Tibial nerve (tissue), 3 donors: ENCODE data around the gene WWTR1.

Source experiments
- POLR2A ChIP-seq, 2 donors: fragments of 450-650 bp; IDR thresholded peaks; one replicate each; pipeline ENCODE4 v1.6.1; 2017; ENCODE audit warnings: antibody characterized with exemption in 2 of 2, mild to moderate bottlenecking in 2 of 2, moderate library complexity in 2 of 2
- TF ChIP-seq, protein P1 (sequence below), 5 experiments: fragments of 200-600 bp in 3 of 5; fragments of 450-650 bp in 2 of 5; sonication (generic) in 3 of 5; IDR thresholded peaks; one replicate each; pipeline ENCODE4 v1.5.1; 2016 to 2019; ENCODE audit warnings: antibody characterized with exemption in 5 of 5, mild to moderate bottlenecking in 3 of 5, moderate library complexity in 2 of 5

DNA sequence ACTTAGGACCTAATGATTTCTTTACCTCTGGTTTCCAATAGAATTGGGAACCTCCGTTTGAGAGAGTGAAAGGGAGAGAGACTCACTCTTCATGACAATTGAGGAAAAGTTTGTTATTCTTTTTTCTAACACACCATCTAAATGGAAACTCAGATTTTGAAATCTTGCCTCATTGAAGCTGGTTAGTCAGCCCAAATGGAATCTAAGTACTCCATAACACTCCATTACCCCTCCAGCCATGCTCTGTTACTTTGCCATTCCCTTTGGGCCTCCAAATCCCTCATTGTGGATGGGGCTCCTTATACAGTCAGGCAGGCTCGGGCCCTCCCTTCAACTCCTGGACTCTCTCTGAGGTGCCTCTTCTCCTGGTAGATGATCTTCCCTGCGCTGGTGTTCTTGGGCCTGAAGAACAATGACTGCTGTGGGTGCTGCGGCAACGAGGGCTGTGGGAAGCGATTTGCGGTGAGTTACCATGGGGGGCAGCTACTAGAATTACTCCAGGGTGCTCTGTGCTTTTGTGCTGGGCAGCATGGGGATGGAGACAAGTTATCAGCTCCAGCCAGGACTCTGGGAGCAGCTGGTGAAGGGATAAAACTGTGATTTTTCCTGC is 182.3 kb downstream of the WWTR1 start:
- TF ChIP-seq, protein P1, sequence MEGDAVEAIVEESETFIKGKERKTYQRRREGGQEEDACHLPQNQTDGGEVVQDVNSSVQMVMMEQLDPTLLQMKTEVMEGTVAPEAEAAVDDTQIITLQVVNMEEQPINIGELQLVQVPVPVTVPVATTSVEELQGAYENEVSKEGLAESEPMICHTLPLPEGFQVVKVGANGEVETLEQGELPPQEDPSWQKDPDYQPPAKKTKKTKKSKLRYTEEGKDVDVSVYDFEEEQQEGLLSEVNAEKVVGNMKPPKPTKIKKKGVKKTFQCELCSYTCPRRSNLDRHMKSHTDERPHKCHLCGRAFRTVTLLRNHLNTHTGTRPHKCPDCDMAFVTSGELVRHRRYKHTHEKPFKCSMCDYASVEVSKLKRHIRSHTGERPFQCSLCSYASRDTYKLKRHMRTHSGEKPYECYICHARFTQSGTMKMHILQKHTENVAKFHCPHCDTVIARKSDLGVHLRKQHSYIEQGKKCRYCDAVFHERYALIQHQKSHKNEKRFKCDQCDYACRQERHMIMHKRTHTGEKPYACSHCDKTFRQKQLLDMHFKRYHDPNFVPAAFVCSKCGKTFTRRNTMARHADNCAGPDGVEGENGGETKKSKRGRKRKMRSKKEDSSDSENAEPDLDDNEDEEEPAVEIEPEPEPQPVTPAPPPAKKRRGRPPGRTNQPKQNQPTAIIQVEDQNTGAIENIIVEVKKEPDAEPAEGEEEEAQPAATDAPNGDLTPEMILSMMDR (IDR thresholded peaks at IDR 0.05) = no peak
- TF ChIP-seq POLR2A (IDR thresholded peaks at IDR 0.05) = no peak
